Stimulated activated naive CD4-positive, alpha-beta T cell treated with Interleukin-2 at 50 U/mL for 16 hours (primary cell): ENCODE results near the gene AQP12A.

Experiments
- DNase-seq: peaks from one replicate; lab custom pipeline; 2025; lab: John Stamatoyannopoulos, UW

AQP12A gene

DNA sequence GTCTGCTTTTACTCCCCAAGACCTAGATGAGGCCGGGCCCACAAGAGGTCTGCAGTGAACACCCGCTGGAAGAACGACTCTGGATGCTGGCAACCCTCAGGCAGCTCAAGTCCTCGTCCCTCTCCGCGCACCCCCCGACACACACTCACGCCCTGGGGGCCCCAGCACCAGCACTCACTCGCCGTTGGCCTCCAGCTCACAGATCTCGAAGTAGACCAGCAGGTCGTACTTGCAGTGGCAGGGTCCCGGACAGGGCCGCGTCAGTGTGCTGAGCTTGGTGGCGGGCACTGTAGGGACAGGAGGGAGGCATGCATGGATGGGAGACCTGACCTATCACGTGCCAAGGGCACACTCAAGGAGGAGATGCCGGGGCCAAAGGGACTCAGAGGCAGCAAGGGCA is 49.4 kb downstream of the AQP12A start:
- DNase-seq: no peak

DNA sequence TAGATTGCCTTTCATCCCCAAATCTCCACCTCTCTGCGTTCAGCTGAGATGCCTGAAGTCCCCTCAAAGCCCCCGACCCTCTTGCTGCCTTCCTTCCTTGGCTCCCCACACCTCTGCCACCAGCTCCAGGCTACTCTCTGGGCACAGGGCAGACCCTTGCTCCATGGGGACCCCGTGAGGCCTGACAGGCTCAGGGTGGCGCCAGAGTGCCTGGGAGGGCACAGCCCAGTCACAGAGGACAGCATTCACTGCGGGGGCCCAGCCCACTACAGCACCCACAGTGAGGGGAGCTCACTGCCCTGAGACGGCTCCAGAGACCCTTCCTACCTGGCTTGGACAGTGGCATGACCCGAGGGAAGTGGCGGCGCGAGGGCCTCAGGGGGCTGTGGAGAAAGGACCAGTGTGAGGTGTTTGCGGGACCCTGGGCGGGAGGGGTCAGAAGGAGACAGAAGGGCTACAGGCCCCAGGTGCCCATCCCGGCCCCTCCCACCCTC is 51.0 kb downstream of the AQP12A start:
- DNase-seq: no peak

DNA sequence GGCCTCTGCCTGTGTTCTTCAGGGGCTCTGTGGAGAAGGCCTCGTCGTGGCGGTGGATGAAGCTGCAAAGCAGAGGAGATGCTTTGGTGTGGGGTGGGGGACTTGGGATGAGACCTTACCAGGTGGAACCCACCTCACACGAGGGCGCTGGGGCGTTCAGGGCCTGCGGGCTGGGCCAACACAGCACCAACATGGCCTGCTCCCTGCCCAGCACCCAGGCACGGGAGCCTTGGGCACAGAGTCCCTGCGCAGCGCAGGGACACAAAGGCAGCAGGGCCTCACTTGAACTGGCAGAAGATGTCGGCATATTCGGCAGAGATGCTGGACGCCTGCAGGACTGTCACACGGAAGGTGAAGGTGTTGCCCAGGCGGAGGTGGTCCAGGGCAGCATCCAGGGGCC is 53.8 kb downstream of the AQP12A start:
- no peak for DNase-seq

DNA sequence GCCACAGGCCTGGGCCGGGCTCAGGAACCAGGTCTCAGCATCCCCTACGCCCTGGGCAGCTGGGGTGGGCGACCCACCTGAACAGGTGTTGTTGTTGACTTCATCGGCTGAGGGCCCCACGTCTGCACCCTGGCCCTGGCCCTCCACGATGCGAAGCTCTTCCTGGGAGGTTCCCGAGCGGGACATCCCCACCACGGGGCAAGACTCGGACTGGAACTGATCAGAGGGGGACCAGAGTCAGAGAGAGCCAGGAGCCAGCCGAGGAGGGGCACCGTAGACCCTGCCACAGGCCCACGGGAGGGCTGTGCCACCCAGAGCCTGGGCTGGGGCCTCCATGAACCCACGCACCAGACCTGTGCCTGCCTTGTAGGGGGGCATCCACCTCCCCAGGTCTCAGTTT is 54.3 kb downstream of the AQP12A start:
- no peak for DNase-seq

DNA sequence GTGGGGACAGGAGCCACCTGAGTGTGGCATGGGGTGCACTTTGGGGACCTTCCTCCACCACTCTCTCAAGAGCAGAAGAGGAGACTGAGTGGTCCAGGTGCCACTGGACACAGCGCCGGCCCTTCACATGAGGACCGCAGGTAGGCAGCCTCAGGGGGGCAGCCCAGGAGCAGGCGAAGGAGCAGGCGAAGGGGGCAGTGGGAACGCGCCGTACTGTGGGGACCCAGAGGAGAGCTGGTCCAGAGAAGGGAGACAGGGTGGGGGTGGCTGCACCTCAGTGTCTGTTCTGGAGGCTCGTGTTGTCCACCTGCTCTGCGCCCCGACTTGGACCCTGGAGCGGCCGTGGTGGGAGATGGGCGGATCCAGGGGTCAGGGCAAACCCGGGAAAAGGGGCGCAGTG is 55.0 kb downstream of the AQP12A start:
- no peak for DNase-seq

DNA sequence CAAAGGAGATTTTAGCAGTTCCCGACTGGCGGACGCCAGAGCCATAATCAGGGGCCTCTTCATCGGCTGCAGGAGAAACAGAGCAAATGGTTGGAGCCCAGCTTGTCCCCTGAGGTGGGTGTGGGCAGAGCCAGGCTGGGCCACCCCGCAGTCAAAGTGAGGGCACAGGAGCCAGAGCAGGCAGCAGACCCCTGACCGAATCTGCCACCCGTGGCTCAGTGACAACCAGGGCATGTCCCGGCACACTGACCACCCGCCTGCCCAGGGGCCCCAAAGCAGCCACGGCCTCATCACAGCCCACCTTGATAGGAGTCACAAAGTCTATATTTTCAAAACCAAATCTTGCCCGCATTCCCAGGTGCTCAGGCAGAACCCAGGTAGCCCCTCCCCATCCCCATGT is 55.6 kb downstream of the AQP12A start:
- DNase-seq: no peak
